AG09309 (cell line): ENCODE measurements around the gene EFCAB8.

ENCODE experiments used
- DNase-seq: peaks from one replicate; pipeline ENCODE4 v3.0.0-alpha.2; 2010; ENCODE audit warnings: low read depth
- H3K4me3 ChIP-seq: 2 replicates; pipeline ENCODE4 v1.5.1; 2011; ENCODE audit warnings: mild to moderate bottlenecking, low read depth, low read length, moderate library complexity; ENCODE audit not compliant: control insufficient read depth
- TF ChIP-seq, protein P1 (sequence below): IDR thresholded peaks from 2 replicates; pipeline ENCODE4 v1.5.1; 2011; ENCODE audit warnings: mild to moderate bottlenecking, low read depth, low read length, inconsistent platforms; ENCODE audit not compliant: insufficient read depth, control insufficient read depth; ENCODE audit errors: missing control alignments

Gene EFCAB8

GRCh38 chr20:32880635-32881034 lies 21.9 kb downstream of the EFCAB8 start:
- TF ChIP-seq, protein P1, sequence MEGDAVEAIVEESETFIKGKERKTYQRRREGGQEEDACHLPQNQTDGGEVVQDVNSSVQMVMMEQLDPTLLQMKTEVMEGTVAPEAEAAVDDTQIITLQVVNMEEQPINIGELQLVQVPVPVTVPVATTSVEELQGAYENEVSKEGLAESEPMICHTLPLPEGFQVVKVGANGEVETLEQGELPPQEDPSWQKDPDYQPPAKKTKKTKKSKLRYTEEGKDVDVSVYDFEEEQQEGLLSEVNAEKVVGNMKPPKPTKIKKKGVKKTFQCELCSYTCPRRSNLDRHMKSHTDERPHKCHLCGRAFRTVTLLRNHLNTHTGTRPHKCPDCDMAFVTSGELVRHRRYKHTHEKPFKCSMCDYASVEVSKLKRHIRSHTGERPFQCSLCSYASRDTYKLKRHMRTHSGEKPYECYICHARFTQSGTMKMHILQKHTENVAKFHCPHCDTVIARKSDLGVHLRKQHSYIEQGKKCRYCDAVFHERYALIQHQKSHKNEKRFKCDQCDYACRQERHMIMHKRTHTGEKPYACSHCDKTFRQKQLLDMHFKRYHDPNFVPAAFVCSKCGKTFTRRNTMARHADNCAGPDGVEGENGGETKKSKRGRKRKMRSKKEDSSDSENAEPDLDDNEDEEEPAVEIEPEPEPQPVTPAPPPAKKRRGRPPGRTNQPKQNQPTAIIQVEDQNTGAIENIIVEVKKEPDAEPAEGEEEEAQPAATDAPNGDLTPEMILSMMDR, result no peak
- H3K4me3 ChIP-seq, result no peak overlapping the region
- DNase-seq, result no peak

DNA sequence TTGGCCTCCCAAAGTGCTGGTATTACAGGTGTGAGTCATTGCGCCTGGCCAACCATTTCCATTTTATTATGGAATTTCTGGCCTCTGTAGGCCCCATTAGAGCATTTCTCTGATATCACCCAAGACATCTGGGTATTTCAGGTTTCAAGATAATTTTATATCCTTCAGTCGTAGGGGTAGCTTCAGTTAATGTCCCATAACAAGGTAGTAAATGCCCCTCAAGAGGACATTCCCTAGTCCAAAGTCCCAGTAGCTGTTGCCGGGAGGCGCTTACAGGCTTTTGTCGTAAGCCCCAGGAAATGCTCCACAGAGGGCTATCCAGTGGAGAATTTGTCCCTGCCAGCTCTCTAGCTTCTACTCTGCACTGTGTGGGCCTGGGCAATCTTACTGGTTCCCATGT lies 24.4 kb downstream of the EFCAB8 start:
- DNase-seq, result no peak
- no peak overlapping the region for H3K4me3 ChIP-seq
- TF ChIP-seq, protein P1, result no peak

DNA sequence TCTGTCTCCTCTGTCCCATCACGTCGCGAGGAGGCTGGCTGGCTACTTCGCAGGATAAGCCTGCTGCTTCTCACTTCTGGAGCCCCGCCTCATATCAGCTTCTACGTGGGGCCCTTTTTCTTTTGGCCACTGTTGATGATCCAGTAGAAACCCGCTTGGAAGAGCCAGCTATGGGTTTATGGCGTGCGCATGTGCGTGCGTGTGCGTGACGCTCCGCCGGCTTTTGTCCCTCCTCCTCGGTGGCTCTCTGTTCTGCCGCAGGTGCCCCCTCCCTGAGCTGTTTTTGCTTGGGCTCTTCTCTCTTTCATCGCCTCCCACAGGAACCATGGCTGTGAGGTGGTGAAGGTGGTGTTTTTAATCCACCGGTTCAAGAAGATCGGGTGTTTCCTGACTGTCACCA lies 26.5 kb downstream of the EFCAB8 start:
- TF ChIP-seq, protein P1, result no peak
- H3K4me3 ChIP-seq, result no peak overlapping the region
- no peak for DNase-seq

DNA sequence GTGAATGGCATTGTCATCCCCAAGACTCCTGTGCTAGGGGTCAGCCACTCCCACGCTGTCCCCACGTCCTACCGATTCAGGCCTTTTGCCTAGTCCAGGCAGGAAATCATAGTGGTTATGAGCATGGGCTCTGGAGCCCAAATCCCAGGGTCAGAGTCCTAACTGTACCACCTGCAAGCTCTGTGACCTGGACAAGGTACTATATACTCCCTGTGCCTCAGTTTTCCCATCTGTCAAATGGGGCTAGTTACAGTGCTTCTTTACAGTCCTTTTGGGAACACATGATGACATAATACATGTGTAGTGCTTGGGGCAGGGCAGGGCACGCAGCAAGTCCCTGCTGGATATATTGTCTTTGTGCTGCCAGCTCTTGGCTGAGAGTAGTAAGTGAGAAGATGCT lies 27.2 kb downstream of the EFCAB8 start:
- TF ChIP-seq, protein P1, result no peak
- H3K4me3 ChIP-seq, result no peak overlapping the region
- DNase-seq, result no peak

DNA sequence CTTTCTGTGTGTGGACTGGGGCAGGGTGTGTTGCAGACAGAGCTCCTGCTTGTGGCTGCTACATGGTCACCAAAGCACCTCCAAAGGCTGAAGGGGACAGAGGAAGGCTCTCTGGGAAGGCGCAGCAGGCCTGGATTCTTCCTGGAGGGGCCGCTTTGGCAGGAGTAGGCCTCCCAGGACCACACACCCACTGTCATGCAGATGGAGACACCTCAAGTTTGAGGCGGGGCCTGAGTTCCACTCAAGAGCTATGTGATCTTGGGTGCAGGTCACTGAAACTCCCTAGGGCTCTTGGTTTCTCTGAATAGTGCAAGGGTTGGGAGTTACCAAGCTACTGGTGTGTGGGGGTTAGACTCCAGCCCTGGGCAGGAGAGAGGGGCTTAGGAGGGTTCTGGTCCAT lies 27.9 kb downstream of the EFCAB8 start:
- H3K4me3 ChIP-seq, result no peak overlapping the region
- TF ChIP-seq, protein P1, result no peak
- DNase-seq, result no peak

- TF ChIP-seq, protein P1, result no peak
These were observed 28.8 kb downstream of the EFCAB8 start for GRCh38 chr20:32887492-32887891.

DNA sequence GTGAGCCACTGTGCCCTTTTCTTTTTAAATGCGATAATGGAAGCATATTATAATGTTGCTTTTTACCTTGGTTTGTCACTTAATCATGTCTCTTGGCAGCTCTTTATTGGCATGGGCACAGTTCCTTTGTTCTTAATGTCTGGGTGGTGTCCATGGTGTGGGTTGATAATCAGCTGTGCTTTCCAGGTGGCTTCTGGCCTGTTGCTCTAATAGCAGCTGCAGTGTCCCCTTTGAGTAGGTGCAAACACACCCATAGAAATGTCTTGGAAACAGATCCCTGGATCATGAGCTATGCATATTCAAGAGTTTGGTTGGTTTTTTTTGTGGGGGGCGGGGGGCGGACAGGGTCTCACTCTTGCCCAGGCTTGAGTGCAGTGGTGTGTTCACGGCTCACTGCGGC lies 29.9 kb downstream of the EFCAB8 start:
- TF ChIP-seq, protein P1, result no peak
- H3K4me3 ChIP-seq, result no peak overlapping the region
- no peak for DNase-seq

More at GRCh38 chr20:32887492-32887891, 28.8 kb downstream of the EFCAB8 start:
- no peak for DNase-seq
- H3K4me3 ChIP-seq, result no peak overlapping the region
